ENCODE data around the gene SDK1.

Gene SDK1

DNA sequence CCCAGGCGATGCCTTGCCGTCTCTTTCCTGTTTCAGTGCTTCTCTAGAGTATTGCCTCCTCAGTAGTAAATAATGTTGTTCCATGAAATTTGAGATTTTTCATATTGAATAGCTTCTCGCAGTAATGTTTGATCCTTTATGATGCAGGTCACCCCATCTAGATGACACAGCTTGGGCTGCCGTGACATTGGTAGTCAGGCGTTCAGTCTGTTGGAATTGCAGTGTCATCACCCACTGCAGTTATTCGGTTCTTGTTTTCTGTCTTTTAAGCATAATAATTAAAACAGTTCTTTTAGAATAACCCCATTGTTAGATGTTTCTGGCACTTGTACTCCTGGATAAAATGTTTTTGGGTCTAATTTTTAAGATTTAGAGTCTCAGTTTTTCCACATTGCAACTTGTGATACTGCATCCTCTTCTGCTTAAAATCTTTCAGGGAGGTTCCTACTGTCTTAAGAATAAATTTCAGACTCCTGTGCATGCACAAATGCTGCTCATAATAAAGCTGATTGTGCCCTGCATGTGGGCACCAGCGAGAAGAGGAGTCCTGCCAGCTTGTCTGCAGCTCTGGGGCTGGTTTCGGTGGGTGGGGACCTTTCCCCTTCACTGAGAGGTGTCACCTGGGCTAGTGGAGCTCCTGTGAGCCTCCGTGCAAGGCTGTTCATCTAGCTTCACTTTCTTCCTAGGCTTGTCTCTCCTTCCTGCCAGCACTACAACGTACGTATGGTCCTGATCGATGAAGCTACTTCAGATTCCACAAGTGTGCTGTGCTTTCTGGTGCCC is 44.8 kb downstream of the SDK1 start:
- DNase-seq: no peak

DNA sequence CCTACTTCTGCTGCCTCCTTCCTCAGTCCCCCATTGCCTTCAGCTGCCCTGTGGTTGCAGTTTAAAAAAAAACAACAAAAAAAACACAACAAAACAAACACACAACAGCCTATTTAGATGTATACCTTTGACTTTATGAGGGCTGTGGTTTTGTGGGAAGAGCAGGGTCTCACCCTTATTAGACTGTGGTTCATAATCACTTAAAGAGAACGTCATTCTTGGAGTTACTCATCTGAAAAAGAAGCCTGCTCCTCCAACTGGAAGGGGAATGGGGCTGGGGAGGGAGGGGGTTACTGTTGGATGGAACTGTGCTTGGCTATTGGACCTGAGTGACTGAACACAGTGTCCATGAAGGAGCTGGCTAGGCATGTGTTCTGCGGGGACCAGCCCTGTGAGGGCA is 48.1 kb downstream of the SDK1 start:
- DNase-seq: no peak

DNA sequence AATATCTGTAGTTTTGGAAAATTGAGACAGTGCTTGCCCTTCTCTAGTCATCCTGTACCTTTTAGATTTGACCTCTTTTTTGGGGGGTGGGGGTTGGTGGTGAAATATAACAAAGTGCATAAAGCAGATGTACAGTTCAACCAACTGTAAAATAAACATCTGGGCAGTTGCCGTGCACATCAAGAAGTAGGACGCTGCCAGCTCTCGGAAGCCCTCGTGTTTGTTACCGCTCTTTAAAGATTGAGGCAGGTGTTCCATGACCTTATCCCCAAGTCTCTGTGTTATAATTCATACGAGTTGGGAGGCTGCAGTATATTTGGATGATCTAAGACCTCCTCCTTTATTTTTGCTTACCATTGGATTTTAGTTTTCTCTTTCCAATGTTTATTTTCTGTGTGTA is 55.1 kb downstream of the SDK1 start:
- no peak for DNase-seq

GRCh38 chr7:3358991-3359390 is 57.9 kb downstream of the SDK1 start:
- DNase-seq: peak in 2 of 14 donors; percentile 3 to 8

- no peak for DNase-seq
These were observed 66.2 kb downstream of the SDK1 start for GRCh38 chr7:3367261-3367660.

DNA sequence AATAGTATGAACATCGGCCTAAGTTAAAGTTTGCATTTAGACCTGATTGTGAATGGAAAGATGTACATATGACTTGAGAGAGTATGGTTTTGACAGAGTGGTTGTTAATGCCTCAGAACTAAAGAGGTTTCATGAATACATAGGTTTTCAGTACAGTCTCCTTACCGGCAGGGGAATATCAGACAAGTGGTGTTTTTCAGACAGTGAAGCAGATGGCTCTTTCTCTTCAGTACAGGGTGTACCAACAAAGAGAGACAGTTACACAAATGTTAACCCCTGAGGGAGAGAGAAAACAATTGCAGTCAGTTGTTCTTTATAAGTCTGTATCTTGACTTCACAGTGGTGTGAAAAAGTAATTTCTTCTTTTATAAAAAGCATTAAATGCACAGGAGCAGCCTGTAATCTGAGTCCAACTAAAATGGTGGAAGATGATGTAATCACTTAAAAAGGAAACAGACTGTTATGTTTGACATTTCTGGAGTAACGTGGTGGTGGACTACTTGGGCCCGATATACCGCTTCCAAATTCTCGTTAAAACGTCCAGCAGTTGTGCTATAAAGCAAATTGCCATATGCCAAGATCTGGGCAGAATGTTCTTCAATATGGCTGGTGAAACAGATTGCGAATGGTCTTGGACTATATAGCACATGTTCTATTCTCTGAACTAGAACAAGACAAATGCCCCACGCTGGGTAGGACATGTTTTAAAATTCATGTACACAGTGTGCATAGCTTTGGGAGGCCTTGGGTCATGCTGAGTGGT is 69.2 kb downstream of the SDK1 start:
- no peak for DNase-seq

GRCh38 chr7:3370921-3371320 is 69.9 kb downstream of the SDK1 start:
- no peak for DNase-seq

- no peak for DNase-seq
These were observed 70.5 kb downstream of the SDK1 start for GRCh38 chr7:3371601-3372000.

DNA sequence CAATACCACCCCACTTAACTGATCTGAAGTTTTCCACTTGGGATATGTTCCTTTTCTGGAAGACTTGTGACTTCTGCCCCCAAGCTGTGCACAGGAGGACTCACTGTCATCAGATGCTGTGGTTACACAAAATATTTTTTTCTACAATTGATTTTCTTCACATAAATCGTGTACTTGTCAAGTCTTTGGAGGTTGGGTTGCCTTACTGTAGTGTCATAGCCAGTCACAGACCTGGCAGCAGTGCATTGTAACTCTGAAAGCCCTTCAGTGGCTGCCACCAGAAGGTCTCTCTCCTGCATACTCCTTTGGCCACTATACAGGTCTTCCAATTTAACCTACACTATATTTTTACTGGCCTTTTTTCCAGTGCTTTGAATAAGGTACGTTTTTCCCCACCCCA is 73.2 kb downstream of the SDK1 start:
- no peak for DNase-seq

GRCh38 chr7:3378390-3379150 is 77.5 kb downstream of the SDK1 start:
- no peak for DNase-seq

DNA sequence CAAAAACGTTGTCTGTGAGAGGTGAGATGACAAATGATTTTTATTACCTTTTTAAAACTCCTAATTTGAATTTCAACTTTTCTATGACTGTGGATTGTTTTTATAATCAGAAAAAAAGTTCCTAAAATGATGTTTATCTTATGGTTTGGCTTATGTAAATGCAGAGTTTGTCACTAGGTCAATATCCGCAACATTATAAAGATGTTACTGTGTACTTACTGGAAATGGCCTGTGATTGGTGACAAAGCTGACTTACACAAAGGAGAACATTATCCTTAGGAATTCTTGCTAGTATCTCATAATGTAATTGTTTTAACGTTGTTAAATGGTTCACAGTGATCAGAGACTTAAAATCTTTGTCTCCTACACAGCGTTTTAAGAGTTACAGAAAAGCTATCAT is 79.0 kb downstream of the SDK1 start:
- no peak for DNase-seq

DNA sequence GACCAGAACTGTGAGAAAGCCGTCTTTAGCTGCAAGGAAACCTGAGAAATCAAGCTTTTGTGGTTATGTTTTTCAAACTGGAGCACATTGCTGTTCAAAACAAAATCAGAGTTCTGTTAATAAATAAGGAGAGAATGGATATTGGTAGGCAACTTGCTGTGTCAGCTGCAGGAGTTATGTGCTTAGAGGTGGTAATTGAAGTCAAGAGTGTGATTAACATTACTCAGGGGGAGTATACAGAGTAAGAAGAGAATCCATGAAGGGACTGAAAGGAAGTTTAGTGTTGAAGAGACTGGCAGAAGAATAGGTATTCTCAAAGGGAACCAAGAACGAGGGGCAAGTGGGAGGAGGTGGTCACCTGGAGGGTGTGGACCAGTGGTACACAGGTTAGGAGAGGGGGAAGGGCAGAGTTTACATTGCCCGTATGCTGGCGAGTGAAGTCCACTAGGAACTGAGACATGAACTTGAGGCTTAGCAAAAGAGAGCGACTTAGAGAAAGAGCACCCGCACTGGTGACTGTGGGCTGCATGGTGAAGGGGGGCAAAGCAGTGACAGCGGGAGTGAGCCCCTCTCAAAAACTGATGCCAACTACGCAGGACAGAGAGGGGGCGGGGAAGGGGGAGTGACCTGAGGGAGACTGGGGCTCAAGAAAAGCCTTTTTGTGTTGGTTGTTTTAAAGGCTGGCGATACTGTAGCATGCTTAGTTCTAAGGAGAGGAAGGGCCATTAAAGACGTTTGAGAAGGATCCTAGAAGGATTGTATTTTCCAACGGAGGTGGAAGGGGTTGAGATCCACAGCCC is 80.0 kb downstream of the SDK1 start:
- no peak for DNase-seq

- DNase-seq: no peak
These were observed 85.6 kb downstream of the SDK1 start for GRCh38 chr7:3386423-3387190.

GRCh38 chr7:3393862-3394261 is 92.8 kb downstream of the SDK1 start:
- DNase-seq: no peak

DNA sequence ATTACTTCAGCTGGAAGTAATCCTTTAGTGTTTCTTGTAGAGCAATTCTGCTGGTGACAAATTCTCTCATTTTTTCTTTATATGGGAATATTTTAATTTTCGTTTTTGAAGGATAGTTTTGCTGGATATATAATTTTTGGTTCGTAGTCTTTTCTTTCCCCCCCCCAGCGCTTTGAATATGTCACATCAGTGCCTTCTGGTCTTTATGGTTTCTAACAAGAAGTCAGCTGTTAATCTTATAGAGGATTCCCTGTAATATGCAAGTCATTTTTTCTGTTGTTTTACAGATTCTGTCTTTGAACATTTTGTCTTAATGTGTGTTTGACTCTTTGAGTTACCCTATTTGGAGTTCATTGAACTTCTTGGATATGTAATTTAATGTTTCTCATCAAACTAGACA is 96.3 kb downstream of the SDK1 start:
- DNase-seq: no peak

- no peak for DNase-seq
These were observed 98.8 kb downstream of the SDK1 start for GRCh38 chr7:3399858-3400257.

- DNase-seq: no peak
These were observed 103.4 kb downstream of the SDK1 start for GRCh38 chr7:3404501-3404900.

DNA sequence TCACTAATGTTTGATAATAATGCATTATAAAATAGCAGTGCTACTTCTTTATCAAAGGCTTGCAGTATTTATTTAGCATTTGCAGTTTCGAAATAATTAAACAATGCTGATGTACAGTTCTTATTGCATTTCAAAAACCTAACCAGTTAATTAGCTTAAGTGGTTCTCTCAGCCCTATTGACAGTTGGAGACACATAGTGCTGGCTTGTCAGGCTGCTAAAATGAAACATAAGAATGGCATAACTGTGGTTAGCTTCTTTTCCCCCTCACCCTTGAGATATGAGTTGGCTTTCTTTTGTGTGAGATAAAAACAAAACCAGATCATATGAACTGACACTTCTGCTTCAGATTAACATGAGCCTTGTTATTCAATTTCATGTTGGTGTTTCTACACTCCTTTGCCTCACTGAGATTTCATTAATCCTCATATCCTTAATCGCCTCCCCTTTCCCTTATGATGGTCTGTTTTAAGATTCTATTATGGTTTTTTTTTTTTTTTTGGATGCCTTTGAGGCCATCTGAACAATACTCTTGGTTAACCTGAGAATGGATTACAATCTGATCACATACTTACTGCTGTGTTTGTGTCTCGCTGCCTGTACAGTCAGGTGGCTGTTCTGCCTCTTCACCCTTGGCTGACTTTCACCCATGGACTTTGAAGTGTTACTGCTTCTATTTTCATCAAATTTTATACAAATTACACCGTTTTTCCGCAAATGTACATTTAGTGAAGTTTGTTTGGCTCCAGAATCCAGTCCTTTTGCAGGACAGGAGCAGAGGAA is 108.0 kb downstream of the SDK1 start:
- DNase-seq: no peak

GRCh38 chr7:3412871-3413270 is 111.8 kb downstream of the SDK1 start:
- DNase-seq: no peak

GRCh38 chr7:3415861-3416312 is 114.8 kb downstream of the SDK1 start:
- DNase-seq: no peak

GRCh38 chr7:3416453-3416852 is 115.4 kb downstream of the SDK1 start:
- no peak for DNase-seq

Data from C1 segment of cervical spinal cord (tissue), 14 donors.